Peyer's patch (tissue), 4 donors: ENCODE results near the gene STARD3NL.

Experiments used
- CTCF ChIP-seq, 6 experiments: fragments of 450-650 bp in 4 of 6; fragments of 200-600 bp in 2 of 6; sonication (generic) in 1 of 6; IDR thresholded peaks; one replicate each; pipeline ENCODE4 v1.5.1; 2017 to 2019; ENCODE audit warnings: antibody characterized with exemption in 6 of 6, mild to moderate bottlenecking in 3 of 6, moderate library complexity in 1 of 6
- POLR2A ChIP-seq, 2 donors: fragments of 450-650 bp; IDR thresholded peaks; one replicate each; pipeline ENCODE4 v1.5.1; 2017; ENCODE audit warnings: antibody characterized with exemption in 2 of 2, mild to moderate bottlenecking in 2 of 2, moderate library complexity in 2 of 2

- TF ChIP-seq POLR2A (IDR thresholded peaks at IDR 0.05) (no peak), CTCF (IDR thresholded peaks at IDR 0.05) (no peak)
These were observed 20.3 kb downstream of the STARD3NL start for GRCh38 chr7:38198366-38198765.
